GM12865 (cell line): ENCODE data around the gene NKX1-1.

Source experiments
- DNase-seq: peaks from one replicate; pipeline ENCODE4 v3.0.0; 2010; ENCODE audit warnings: low read depth
- H3K4me3 ChIP-seq: 2 replicates; pipeline ENCODE4 v1.5.1; 2011; ENCODE audit warnings: mild to moderate bottlenecking, low read depth, low read length, control low read depth
- CTCF ChIP-seq: IDR thresholded peaks from 2 replicates; pipeline ENCODE4 v1.5.1; 2011; ENCODE audit warnings: low read length, control low read depth, low read depth, inconsistent platforms; ENCODE audit not compliant: insufficient read depth; ENCODE audit errors: missing control alignments

NKX1-1 gene

GRCh38 chr4:1371176-1372165 lies 34.8 kb downstream of the NKX1-1 start:
- no peak for DNase-seq
- H3K4me3 ChIP-seq = no peak overlapping the region
- TF ChIP-seq CTCF = no peak

GRCh38 chr4:1370321-1371124 lies 35.7 kb downstream of the NKX1-1 start:
- no peak for DNase-seq
- TF ChIP-seq CTCF = no peak
- H3K4me3 ChIP-seq = no peak overlapping the region

- no peak for DNase-seq
Measured at GRCh38 chr4:1369479-1370079, 36.7 kb downstream of the NKX1-1 start.

GRCh38 chr4:1369091-1369450 lies 37.2 kb downstream of the NKX1-1 start:
- no peak for TF ChIP-seq CTCF
- no peak overlapping the region for H3K4me3 ChIP-seq
- DNase-seq = no peak

More at GRCh38 chr4:1369479-1370079, 36.7 kb downstream of the NKX1-1 start:
- no peak overlapping the region for H3K4me3 ChIP-seq
- no peak for TF ChIP-seq CTCF

GRCh38 chr4:1368421-1369090 lies 37.7 kb downstream of the NKX1-1 start:
- no peak overlapping the region for H3K4me3 ChIP-seq
- no peak for TF ChIP-seq CTCF
- no peak for DNase-seq

- TF ChIP-seq CTCF = no peak
- no peak for DNase-seq
- no peak overlapping the region for H3K4me3 ChIP-seq
Measured at GRCh38 chr4:1367936-1368289, 38.3 kb downstream of the NKX1-1 start.
